CD4-positive, alpha-beta T cell treated with Interleukin-6 for 4 hours (primary cell): Measurements from ENCODE around the gene CTNNA2.
"Not testable (repeated sequence)": the region's sequence is repeated elsewhere in the genome, so short reads cannot be mapped to it uniquely, and the experiment has no call there.

Experiments used
- DNase-seq: peaks from one replicate; pipeline ENCODE4 v3.0.0-alpha.2; 2020; ENCODE audit warnings: mixed read lengths

The CTNNA2 gene

GRCh38 chr2:80167284-80167808, 654.5 kb downstream of the CTNNA2 start:
- no peak for DNase-seq

DNA sequence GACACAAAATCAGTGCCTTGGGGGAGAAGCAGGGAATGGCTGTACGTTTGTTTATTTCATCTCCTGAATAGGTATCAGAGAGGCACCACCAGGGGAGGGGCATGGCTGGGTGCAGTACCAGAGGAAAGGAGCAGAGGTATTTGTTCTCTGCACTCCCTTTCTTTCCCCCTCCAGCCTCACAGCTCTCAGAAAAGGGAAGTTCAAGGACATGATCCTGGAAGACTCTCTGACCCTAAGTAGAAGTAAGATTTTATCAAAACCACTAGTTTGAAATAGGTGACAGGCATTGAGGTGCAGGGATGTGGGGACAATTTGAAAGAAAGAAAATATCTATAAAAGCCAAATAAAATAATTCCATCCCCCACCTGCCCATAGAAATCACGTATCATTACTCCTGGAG, 655.2 kb downstream of the CTNNA2 start:
- DNase-seq = no peak

DNA sequence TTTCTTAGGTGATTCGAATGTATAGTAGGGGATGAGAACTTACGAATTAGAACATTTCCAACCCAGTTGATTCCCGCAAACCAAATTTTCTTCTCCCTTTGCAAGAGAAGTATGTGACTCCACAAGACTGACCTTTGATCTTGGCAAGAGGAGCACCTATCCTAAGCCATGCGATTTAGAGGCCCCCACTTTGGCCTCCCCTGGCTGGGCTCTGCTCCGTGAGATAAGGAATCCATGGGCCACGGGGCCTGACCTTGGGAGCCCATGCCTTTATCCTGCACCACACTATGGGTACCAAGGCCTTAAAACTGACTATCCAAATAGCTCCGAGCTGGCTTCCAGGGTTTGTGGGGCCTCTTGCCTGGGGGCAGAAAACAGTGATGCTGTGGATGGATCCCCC, 656.0 kb downstream of the CTNNA2 start:
- DNase-seq = no peak

DNA sequence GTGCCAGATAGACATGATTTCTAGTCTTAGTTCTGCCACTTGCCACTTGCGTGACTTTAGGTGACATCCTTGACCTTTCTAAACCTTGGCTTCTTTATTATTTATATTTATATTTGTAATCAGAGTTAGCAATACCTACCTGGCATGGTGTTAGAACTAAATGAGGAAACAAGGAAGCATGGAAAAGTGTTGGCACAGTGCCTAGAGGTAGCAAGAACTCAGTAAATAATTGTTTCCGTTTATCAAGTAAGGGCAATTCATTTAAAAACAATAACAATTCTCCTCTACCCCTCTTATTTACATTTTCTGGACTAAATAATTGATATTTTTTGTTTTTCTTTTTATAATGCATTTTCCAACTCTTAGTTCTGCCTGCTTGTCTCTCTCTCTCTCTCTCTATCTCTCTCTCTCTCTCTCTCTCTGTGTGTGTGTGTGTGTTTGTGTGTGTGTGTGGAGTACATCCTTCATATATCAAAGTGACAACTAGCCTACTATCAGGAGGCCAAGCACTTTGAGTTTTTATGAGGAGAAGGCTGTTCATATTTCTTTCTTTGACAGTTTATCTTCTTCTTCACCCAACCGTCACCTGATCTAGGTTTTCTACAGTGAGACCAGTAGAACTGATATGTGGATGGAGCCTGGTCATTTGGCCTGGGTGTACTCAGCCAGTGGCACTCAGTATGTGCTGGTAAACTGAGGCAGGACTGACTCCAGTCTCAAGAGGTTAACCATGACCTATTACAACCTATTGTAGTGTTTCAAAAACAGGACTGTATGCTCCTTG, 657.2 kb downstream of the CTNNA2 start:
- no peak for DNase-seq

GRCh38 chr2:80185091-80185490, 672.2 kb downstream of the CTNNA2 start:
- DNase-seq = no peak

DNA sequence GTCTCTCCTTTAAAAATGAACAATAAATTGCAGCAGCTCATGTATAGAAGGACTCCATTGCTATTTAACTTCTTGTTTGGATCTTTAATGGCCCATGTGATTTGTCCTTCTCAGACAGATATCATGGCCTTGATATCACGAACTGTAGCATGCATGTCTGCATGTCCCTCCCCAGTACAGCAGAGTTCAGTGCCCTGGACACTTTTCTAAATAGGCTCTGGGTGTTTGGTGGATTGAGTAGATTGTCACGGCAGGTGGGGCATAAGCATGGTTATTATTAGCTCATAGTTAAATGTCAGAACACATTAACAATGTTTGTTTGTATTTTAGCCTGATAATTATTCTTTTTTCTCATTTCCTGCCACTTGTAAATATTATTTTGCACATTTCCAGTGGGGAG, 673.4 kb downstream of the CTNNA2 start:
- DNase-seq = no peak

DNA sequence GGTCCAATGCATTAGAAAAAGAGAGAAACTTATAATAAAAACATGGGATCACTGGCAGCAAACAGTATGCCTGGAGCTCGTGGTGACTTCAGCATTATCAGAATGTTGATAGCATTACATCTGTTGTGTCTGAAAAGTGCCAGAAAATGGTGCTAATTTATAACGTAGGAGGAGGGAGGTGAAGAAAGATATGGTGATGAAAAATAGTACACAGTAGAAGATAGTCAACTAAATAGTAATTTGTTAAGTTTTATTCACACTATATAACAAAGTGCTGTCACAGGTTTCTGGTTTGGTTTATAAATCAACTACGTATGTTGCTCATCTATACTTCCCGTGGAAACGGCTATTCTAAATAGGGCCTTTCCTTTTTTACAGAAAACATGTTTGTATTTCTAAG, 674.3 kb downstream of the CTNNA2 start:
- no peak for DNase-seq

DNA sequence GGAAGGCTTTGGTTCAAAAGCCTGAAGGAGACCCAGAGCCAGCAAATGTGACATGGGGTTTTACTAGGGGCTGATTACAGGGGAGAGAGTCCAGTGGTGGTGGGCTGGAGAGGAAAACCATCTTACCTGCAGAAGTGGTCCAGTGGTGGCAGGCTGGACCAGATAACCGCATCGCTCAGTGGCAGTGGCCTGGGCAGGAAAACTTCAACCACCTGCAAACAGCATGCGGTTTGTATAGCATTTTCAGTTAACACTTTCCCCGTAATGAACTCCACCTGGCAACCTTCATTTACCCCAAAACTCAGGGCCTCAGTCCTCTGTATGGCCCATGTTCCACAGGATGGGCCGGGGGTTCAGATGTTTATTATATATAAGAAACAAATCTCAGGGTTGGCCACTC, 677.3 kb downstream of the CTNNA2 start:
- DNase-seq = no peak

- no peak for DNase-seq
These were observed 680.7 kb downstream of the CTNNA2 start for GRCh38 chr2:80193566-80193965.

DNA sequence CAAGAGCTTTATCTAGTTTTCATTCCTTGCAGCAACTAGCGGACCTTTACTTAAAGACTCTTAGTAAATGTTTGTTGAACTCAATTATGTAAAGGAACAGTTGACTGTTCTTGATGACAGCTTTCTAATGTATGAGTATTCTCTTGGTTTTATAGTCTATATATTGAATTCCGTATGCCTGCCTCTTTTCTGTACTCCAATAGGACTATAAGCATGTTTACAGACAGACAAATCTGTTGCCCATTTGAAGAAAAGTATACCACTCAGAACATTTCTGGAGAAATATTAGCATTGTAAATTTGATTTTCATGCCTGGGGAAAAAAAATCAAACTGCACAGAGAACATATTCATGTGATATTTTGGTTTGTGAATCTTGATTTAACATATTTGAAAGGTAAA, 682.2 kb downstream of the CTNNA2 start:
- DNase-seq = no peak

GRCh38 chr2:80198042-80198441, 685.2 kb downstream of the CTNNA2 start:
- no peak for DNase-seq

GRCh38 chr2:80199504-80199903, 686.7 kb downstream of the CTNNA2 start:
- no peak for DNase-seq

DNA sequence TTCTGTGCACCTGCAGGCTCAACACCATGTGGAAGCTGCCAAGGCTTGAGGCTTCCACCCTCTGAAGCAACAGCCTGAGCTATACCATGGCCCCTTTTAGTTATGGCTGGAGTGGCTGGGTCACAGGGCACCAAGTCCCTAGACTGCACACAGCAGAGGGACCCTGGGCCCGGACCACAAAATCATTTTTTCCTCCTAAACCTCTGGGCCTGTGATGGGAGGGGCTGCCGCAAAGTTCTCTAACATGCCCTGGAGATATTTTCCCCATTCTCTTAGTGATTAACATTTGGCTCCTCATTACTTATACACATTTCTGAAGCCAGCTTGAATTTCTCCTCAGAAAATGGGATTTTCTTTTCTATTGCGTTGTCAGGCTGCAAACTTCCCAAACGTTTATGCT, 691.1 kb downstream of the CTNNA2 start:
- DNase-seq = not testable (repeated sequence)

DNA sequence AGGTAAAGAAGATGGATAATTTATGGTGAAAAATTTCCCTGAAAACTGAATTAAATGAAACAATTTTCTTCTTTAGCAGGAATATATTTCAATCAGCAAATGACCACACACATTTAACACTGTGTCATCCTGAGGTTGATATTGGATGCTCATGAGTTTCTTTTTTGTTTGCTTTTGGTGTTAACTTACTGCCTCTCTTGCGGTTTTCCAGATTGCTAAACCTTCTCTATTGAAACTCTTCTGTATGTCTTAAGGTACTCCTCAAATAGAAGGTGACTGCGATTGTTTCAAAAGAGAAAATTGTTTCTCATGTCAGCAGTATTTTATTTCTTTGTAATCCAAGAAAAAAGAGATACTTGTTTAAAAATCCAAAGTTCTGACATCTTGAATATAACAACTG, 692.6 kb downstream of the CTNNA2 start:
- DNase-seq = no peak

GRCh38 chr2:80209458-80209857, 696.6 kb downstream of the CTNNA2 start:
- DNase-seq = no peak

DNA sequence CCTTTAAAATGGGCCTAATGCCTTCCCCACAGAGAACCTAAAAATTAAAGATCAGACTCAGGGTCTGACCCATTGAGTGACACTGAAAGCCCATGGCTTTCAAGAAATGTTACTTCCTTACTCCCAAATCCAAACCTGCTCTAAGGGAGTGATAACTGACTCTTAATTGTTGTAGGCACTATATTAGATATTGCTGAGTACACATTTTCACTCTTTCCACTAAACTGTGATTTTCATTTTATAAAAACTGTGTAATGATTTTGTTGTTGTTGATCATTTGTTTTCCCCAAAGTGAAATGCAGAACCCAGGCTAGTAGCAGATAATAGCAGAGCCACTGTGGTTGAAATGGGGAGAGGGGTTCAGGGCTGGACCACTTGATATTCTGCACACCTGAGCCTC, 704.6 kb downstream of the CTNNA2 start:
- DNase-seq = no peak

- DNase-seq = no peak
These were observed 709.8 kb downstream of the CTNNA2 start for GRCh38 chr2:80222644-80223043.

GRCh38 chr2:80231421-80231820, 718.6 kb downstream of the CTNNA2 start:
- no peak for DNase-seq

- DNase-seq = no peak
These were observed 720.5 kb downstream of the CTNNA2 start for GRCh38 chr2:80233333-80233732.

DNA sequence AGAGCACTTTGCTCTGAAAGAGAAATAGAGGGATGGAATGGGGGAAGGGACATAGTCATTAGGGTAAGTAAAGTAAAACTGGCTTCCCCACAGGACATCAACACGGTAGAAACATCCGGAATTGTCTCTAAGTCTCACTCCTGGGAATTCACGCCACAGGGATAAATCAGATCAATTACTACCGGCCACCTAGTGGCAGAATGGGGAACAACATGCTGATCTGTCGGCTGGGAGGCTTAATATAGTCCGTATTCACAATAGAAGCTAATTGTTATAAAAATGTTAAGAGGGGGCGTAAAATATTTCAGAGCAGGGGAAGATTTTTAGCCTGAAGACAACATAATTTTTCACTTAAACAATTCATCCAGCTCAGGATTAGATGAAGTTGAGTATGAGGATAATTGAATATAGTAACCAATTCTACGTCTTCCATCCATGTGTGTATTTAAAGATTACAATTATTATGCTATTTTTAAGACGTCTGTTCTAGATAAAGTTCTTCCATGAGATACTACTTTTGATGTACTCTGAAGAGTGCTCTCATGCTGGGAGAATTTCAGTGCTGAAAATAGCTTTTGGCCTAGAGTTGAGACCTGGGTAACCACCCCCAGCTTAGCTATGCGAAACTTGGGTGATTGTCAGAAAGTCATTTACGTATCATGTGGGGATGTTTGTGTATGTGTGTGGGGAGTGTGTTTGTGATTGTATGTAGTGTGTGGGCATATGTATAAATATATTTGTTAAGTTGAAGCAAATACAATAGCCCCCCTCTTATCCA, 726.0 kb downstream of the CTNNA2 start:
- DNase-seq = no peak

- DNase-seq = no peak
These were observed 729.6 kb downstream of the CTNNA2 start for GRCh38 chr2:80242355-80242910.

GRCh38 chr2:80244905-80245584, 732.2 kb downstream of the CTNNA2 start:
- DNase-seq = no peak

- DNase-seq = no peak
These were observed 733.7 kb downstream of the CTNNA2 start for GRCh38 chr2:80246534-80246933.
